ENCODE results near the gene VAMP5. TPM values are rescaled to one million over a fixed set of nuclear protein-coding genes. Genes with fewer than 3 reads are reported as not detected.

VAMP5 gene
- total RNA-seq, 1 donor from 2014 or later: not detected

GRCh38 chr2:85549095-85549494 lies 35.1 kb upstream of the VAMP5 start:
- no peak overlapping the region for H3K4me3 ChIP-seq
- H3K9ac ChIP-seq: no peak overlapping the region
- Mint-ChIP-seq H3K4me1 (peaks cover 3% of the 10 kb centered on the region), H3K27me3 (ENCODE audit: insufficient read depth, low read depth) (peaks cover 6% of the 10 kb centered on the region), H3K36me3 (peaks cover 17% of the 10 kb centered on the region), H3K27ac (no peak overlapping the region), H3K4me3 (no peak overlapping the region), H3K9me3 (no peaks in the 10 kb centered on the region)
- TF ChIP-seq CTCF (IDR thresholded peaks at IDR 0.05) (no peak), EZH2 (IDR thresholded peaks at IDR 0.05) (no peak), EZH2phosphoT487 (IDR thresholded peaks at IDR 0.05) (no peak)
- no peak overlapping the region for H2AFZ ChIP-seq (replicated peaks)
- no peaks in the 10 kb centered on the region for H3K4me1 ChIP-seq
- no peaks in the 10 kb centered on the region for H3K79me2 ChIP-seq (ENCODE audit: low read depth)
- no peaks in the 10 kb centered on the region for H3K9me3 ChIP-seq (ENCODE audit: low read depth)
- H3K4me2 ChIP-seq: no peak overlapping the region
- no peak for DNase-seq (ENCODE audit: low spot score)
- peaks cover 35% of the 10 kb centered on the region for H4K20me1 ChIP-seq (ENCODE audit: low read depth)
- peaks cover 56% of the 10 kb centered on the region for H3F3A ChIP-seq (ENCODE audit: low read depth)
- no peaks in the 10 kb centered on the region for H3K27me3 ChIP-seq
- no peaks in the 10 kb centered on the region for H3K36me3 ChIP-seq
- no peak overlapping the region for H3K27ac ChIP-seq

- no peak for TF ChIP-seq EZH2phosphoT487 (IDR thresholded peaks at IDR 0.05)
- no peak for TF ChIP-seq CTCF (IDR thresholded peaks at IDR 0.05)
- TF ChIP-seq EZH2 (IDR thresholded peaks at IDR 0.05): no peak
- Histone ChIP-seq H2AFZ (replicated peaks) (no peak overlapping the region), H3K4me1 (no peaks in the 10 kb centered on the region), H3K9me3 (ENCODE audit: low read depth) (no peaks in the 10 kb centered on the region), H3K4me3 (no peak overlapping the region), H3K4me2 (no peak overlapping the region), H4K20me1 (ENCODE audit: low read depth) (peaks cover 28% of the 10 kb centered on the region), H3K36me3 (no peaks in the 10 kb centered on the region), H3K79me2 (ENCODE audit: low read depth) (no peaks in the 10 kb centered on the region), H3K27me3 (no peaks in the 10 kb centered on the region), H3K9ac (no peak overlapping the region), H3F3A (ENCODE audit: low read depth) (peaks cover 49% of the 10 kb centered on the region), H3K27ac (no peak overlapping the region)
- Mint-ChIP-seq H3K4me1 (no peaks in the 10 kb centered on the region), H3K4me3 (no peak overlapping the region), H3K27me3 (ENCODE audit: insufficient read depth, low read depth) (peaks cover 6% of the 10 kb centered on the region), H3K36me3 (peaks cover 17% of the 10 kb centered on the region), H3K9me3 (no peaks in the 10 kb centered on the region), H3K27ac (no peak overlapping the region)
- no peak for DNase-seq (ENCODE audit: low spot score)
Observed at GRCh38 chr2:85549826-85550225, 34.4 kb upstream of the VAMP5 start.

- Histone ChIP-seq H2AFZ (replicated peaks) (no peak overlapping the region), H4K20me1 (ENCODE audit: low read depth) (peaks cover 21% of the 10 kb centered on the region), H3K27ac (no peak overlapping the region), H3K79me2 (ENCODE audit: low read depth) (no peaks in the 10 kb centered on the region), H3K27me3 (no peaks in the 10 kb centered on the region), H3K4me3 (no peak overlapping the region), H3K4me2 (no peak overlapping the region), H3K4me1 (no peaks in the 10 kb centered on the region), H3F3A (ENCODE audit: low read depth) (peaks cover 42% of the 10 kb centered on the region), H3K36me3 (no peaks in the 10 kb centered on the region), H3K9ac (no peak overlapping the region), H3K9me3 (ENCODE audit: low read depth) (no peaks in the 10 kb centered on the region)
- DNase-seq (ENCODE audit: low spot score): no peak
- Mint-ChIP-seq H3K27me3 (ENCODE audit: insufficient read depth, low read depth) (peaks cover 6% of the 10 kb centered on the region), H3K36me3 (peaks cover 19% of the 10 kb centered on the region), H3K4me3 (no peak overlapping the region), H3K9me3 (no peaks in the 10 kb centered on the region), H3K4me1 (no peaks in the 10 kb centered on the region), H3K27ac (no peak overlapping the region)
- TF ChIP-seq EZH2 (IDR thresholded peaks at IDR 0.05) (no peak), EZH2phosphoT487 (IDR thresholded peaks at IDR 0.05) (no peak), CTCF (IDR thresholded peaks at IDR 0.05) (no peak)
Observed at GRCh38 chr2:85550486-85550885, 33.7 kb upstream of the VAMP5 start.
